WTC11 (cell line): Measurements from ENCODE around the gene FHOD1.
A peak's percentile ranks its signal among the peaks of the same experiment; 100 is the strongest.

Source experiments
- AR ChIP-seq: fragments of 250-450 bp; sonication (Bioruptor Pico); IDR thresholded peaks from 2 replicates; pipeline ENCODE4 v1.9.0; 2021; ENCODE audit warnings: mild to moderate bottlenecking
- CTCF ChIP-seq: fragments of 200-600 bp; IDR thresholded peaks from 2 replicates; pipeline ENCODE4 v1.8.0; 2022; ENCODE audit warnings: antibody characterized with exemption
- E2F1 ChIP-seq: sonication (generic); formaldehyde crosslinking; IDR thresholded peaks from 2 replicates; pipeline ENCODE4 v1.8.0; 2022; ENCODE audit warnings: mild to moderate bottlenecking, missing genetic modification reagents
- ELF4 ChIP-seq: sonication (generic); formaldehyde crosslinking; IDR thresholded peaks from 2 replicates; pipeline ENCODE4 v1.8.1; 2022; ENCODE audit warnings: low read depth, mild to moderate bottlenecking, moderate library complexity, missing genetic modification reagents
- ETV6 ChIP-seq: sonication (generic); formaldehyde crosslinking; IDR thresholded peaks from 2 replicates; pipeline ENCODE4 v1.8.1; 2022; ENCODE audit warnings: mild to moderate bottlenecking, missing genetic modification reagents
- JUN ChIP-seq: sonication (generic); formaldehyde crosslinking; IDR thresholded peaks from 2 replicates; pipeline ENCODE4 v1.8.0; 2023; ENCODE audit warnings: mild to moderate bottlenecking, missing genetic modification reagents
- KAT7 ChIP-seq: sonication (generic); formaldehyde crosslinking; IDR thresholded peaks from 2 replicates; pipeline ENCODE4 v1.8.1; 2023; ENCODE audit warnings: missing genetic modification reagents, mild to moderate bottlenecking, borderline replicate concordance
- MAX ChIP-seq: sonication (generic); formaldehyde crosslinking; IDR thresholded peaks from 2 replicates; pipeline ENCODE4 v1.8.0; 2022; ENCODE audit warnings: mild to moderate bottlenecking, missing genetic modification reagents
- NFE2L1 ChIP-seq: sonication (generic); formaldehyde crosslinking; IDR thresholded peaks from 2 replicates; pipeline ENCODE4 v1.8.1; 2023; ENCODE audit warnings: missing genetic modification reagents
- NR3C1 ChIP-seq: sonication (generic); formaldehyde crosslinking; conservative IDR thresholded peaks from 2 replicates; pipeline ENCODE4 v1.8.1; 2023; ENCODE audit warnings: low read depth, mild to moderate bottlenecking, missing genetic modification reagents
- PREB ChIP-seq: sonication (generic); formaldehyde crosslinking; IDR thresholded peaks from 2 replicates; pipeline ENCODE4 v1.8.1; 2022; ENCODE audit warnings: mild to moderate bottlenecking, missing genetic modification reagents, moderate library complexity, borderline replicate concordance
- TEAD4 ChIP-seq: sonication (generic); formaldehyde crosslinking; IDR thresholded peaks from 2 replicates; pipeline ENCODE4 v1.8.0; 2022; ENCODE audit warnings: mild to moderate bottlenecking, missing genetic modification reagents
- USF2 ChIP-seq: sonication (generic); formaldehyde crosslinking; IDR thresholded peaks from 2 replicates; pipeline ENCODE4 v1.8.1; 2023; ENCODE audit warnings: mild to moderate bottlenecking, missing genetic modification reagents, moderate library complexity

GRCh38 chr16:67246756-67247191, 507 bp downstream of the FHOD1 start:
- no peak for TF ChIP-seq MAX (CRISPR knock-in tag)
- no peak for TF ChIP-seq CTCF
- TF ChIP-seq KAT7 (CRISPR knock-in tag): no peak
- no peak for TF ChIP-seq TEAD4 (CRISPR knock-in tag)
- TF ChIP-seq ELF4 (CRISPR knock-in tag): no peak
- TF ChIP-seq USF2 (CRISPR knock-in tag): no peak
- no peak for TF ChIP-seq E2F1 (CRISPR knock-in tag)
- no peak for TF ChIP-seq JUN (CRISPR knock-in tag)
- no peak for TF ChIP-seq AR (CRISPR knock-in tag)
- no peak for TF ChIP-seq NFE2L1
- TF ChIP-seq NR3C1 (CRISPR knock-in tag): no peak
- TF ChIP-seq ETV6: peak; percentile 14; the same call in 1 of the 2 replicates
- TF ChIP-seq PREB (CRISPR knock-in tag): no peak
